PC-9 (cell line): Measurements from ENCODE around the gene PMPCB.

Experiments used
- CTCF ChIP-seq: fragments of 200-600 bp; sonication (generic); conservative IDR thresholded peaks from 2 replicates; pipeline ENCODE4 v1.6.1; 2017; ENCODE audit warnings: mixed run types, antibody characterized with exemption, mild to moderate bottlenecking, moderate library complexity
- EZH2 ChIP-seq: fragments of 200-600 bp; sonication (generic); IDR thresholded peaks from 2 replicates; pipeline ENCODE4 v1.8.0; 2017; ENCODE audit warnings: antibody characterized with exemption, low read depth

DNA sequence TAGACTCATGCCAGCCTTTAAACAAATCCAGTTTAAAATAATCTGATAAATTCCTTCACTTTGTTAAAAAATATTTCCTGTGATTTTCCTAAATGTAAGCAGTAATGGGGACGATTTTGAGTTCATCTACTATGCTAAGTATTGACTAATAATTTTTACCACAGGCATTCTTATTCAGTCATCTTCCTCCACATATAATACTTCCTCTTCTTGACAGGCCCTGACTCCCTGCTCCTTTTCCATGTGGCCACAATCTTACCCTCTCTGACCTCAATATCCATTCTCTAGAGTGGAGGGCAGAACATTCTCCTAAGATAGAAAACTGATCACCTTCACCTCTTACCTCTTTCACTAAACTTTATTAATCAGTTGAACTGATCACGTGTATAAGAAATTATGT, 39.5 kb downstream of the PMPCB start:
- TF ChIP-seq CTCF (no peak), EZH2 (no peak)
